ENCODE results near the gene GLB1L2. TPM values are rescaled to one million over a fixed set of nuclear protein-coding genes. Genes with fewer than 3 reads are reported as not detected.

GLB1L2 gene
- total RNA-seq, 4 donors from 2014 or later = 7.1 to 13.1 (median 10.5) TPM

GRCh38 chr11:134363592-134363991 is 31.8 kb downstream of the GLB1L2 start:
- WGBS = 81% methylated on average over 7 of the region's 7 CpGs
- intact Hi-C loops (cut with DNase I) = no loop called here
- DNase-seq (ENCODE audit: extremely low spot score) = no peak

GRCh38 chr11:134364261-134364660 is 32.5 kb downstream of the GLB1L2 start:
- peaks cover 0 to 16% (median 0%) of the 10 kb centered on the region in 4 donors for H3K27me3 ChIP-seq
- H3K4me1 ChIP-seq = peaks cover 0 to 6% (median 3%) of the 10 kb centered on the region in 4 donors
- H3K4me3 ChIP-seq = no peak overlapping the region
- H3K27ac ChIP-seq (replicated peaks in 1 of 4) = no peak overlapping the region
- DNase-seq (ENCODE audit: extremely low spot score) = no peak
- H3K9me3 ChIP-seq = no peaks in the 10 kb centered on the region
- intact Hi-C loops (cut with DNase I) = no loop called here
- no peaks in the 10 kb centered on the region for H3K36me3 ChIP-seq
- WGBS = 90% methylated on average over 8 of the region's 9 CpGs
- TF ChIP-seq POLR2A (IDR thresholded peaks at IDR 0.05; ENCODE audit: low read depth) = no peak
- no peak for TF ChIP-seq POLR2AphosphoS5 (IDR thresholded peaks at IDR 0.05)
- no peak for TF ChIP-seq CTCF (IDR thresholded peaks at IDR 0.05)
- TF ChIP-seq EP300 (IDR thresholded peaks at IDR 0.05) = no peak

More at GRCh38 chr11:134363592-134363991, 31.8 kb downstream of the GLB1L2 start:
- H3K9me3 ChIP-seq = no peaks in the 10 kb centered on the region
- peaks cover 0 to 16% (median 0%) of the 10 kb centered on the region in 4 donors for H3K27me3 ChIP-seq
- TF ChIP-seq POLR2A (IDR thresholded peaks at IDR 0.05; ENCODE audit: low read depth) (no peak), POLR2AphosphoS5 (IDR thresholded peaks at IDR 0.05) (no peak), EP300 (IDR thresholded peaks at IDR 0.05) (no peak), CTCF (IDR thresholded peaks at IDR 0.05) (no peak)
- no peaks in the 10 kb centered on the region for H3K36me3 ChIP-seq
- no peak overlapping the region for H3K27ac ChIP-seq (replicated peaks in 1 of 4)
- H3K4me1 ChIP-seq = peaks cover 0 to 6% (median 3%) of the 10 kb centered on the region in 4 donors
- no peak overlapping the region for H3K4me3 ChIP-seq

- Histone ChIP-seq H3K27me3 (peaks cover 0 to 16% (median 0%) of the 10 kb centered on the region in 4 donors), H3K36me3 (peaks cover 0 to 6% (median 0%) of the 10 kb centered on the region in 4 donors), H3K9me3 (no peaks in the 10 kb centered on the region), H3K4me3 (no peak overlapping the region), H3K4me1 (peaks cover 0 to 3% (median 1%) of the 10 kb centered on the region in 4 donors), H3K27ac (replicated peaks in 1 of 4) (no peak overlapping the region)
- no peak for DNase-seq (ENCODE audit: extremely low spot score)
- intact Hi-C loops (cut with DNase I) = no loop called here
- TF ChIP-seq CTCF (IDR thresholded peaks at IDR 0.05) (no peak), POLR2A (IDR thresholded peaks at IDR 0.05; ENCODE audit: low read depth) (no peak), EP300 (IDR thresholded peaks at IDR 0.05) (no peak), POLR2AphosphoS5 (IDR thresholded peaks at IDR 0.05) (no peak)
- 63% methylated on average over 20 of the region's 22 CpGs for WGBS
Measured at GRCh38 chr11:134365011-134365925, 33.5 kb downstream of the GLB1L2 start.

- Histone ChIP-seq H3K27ac (replicated peaks in 1 of 4) (no peak overlapping the region), H3K4me1 (no peaks in the 10 kb centered on the region), H3K4me3 (no peak overlapping the region), H3K36me3 (peaks cover 0 to 13% (median 0%) of the 10 kb centered on the region in 4 donors), H3K9me3 (no peaks in the 10 kb centered on the region), H3K27me3 (peaks cover 0 to 16% (median 0%) of the 10 kb centered on the region in 4 donors)
- TF ChIP-seq CTCF (IDR thresholded peaks at IDR 0.05) (no peak), POLR2A (IDR thresholded peaks at IDR 0.05; ENCODE audit: low read depth) (no peak)
- WGBS = 79% methylated on average over 7 of the region's 7 CpGs
- intact Hi-C loops (cut with DNase I) = no loop called here
- no peak for DNase-seq (ENCODE audit: extremely low spot score)
Measured at GRCh38 chr11:134366254-134366653, 34.5 kb downstream of the GLB1L2 start.

Data from esophagus muscularis mucosa (tissue), 4 donors.